GM21737 (cell line): ENCODE data around the gene FAM221B.

ENCODE experiments used
- ATAC-seq: cut with Tn5 transposase; IDR thresholded peaks from one replicate; pipeline ENCODE4 v1.9.1; 2021; ENCODE audit warnings: mild to moderate bottlenecking, moderate library complexity; ENCODE audit not compliant: unreplicated experiment

FAM221B gene

GRCh38 chr9:35792024-35792813 lies 36.3 kb downstream of the FAM221B start:
- no peak for ATAC-seq

GRCh38 chr9:35791297-35791921 lies 37.1 kb downstream of the FAM221B start, which contains the start of gene NPR2:
TSS of gene NPR2 (plus strand) at chr9:35791591. CDS start at chr9:35792409, 818 bp downstream.
- no peak for ATAC-seq

GRCh38 chr9:35790385-35791296 lies 37.9 kb downstream of the FAM221B start:
- no peak for ATAC-seq

GRCh38 chr9:35790025-35790384 lies 38.5 kb downstream of the FAM221B start:
- no peak for ATAC-seq

GRCh38 chr9:35789541-35789940 lies 39.0 kb downstream of the FAM221B start:
- ATAC-seq = no peak

GRCh38 chr9:35783418-35783817 lies 45.1 kb downstream of the FAM221B start:
- ATAC-seq = no peak

GRCh38 chr9:35781066-35781465 lies 47.5 kb downstream of the FAM221B start:
- no peak for ATAC-seq

- ATAC-seq = no peak
Observed at GRCh38 chr9:35778496-35778895, 50.0 kb downstream of the FAM221B start.

GRCh38 chr9:35776018-35776417 lies 52.5 kb downstream of the FAM221B start:
- ATAC-seq = no peak

- ATAC-seq = no peak
Observed at GRCh38 chr9:35774907-35775635, 53.5 kb downstream of the FAM221B start.

- no peak for ATAC-seq
Observed at GRCh38 chr9:35771943-35772342, 56.6 kb downstream of the FAM221B start.

- no peak for ATAC-seq
Observed at GRCh38 chr9:35771534-35771933, 57.0 kb downstream of the FAM221B start.

GRCh38 chr9:35771075-35771433 lies 57.5 kb downstream of the FAM221B start:
- ATAC-seq = no peak

GRCh38 chr9:35769763-35770162 lies 58.8 kb downstream of the FAM221B start:
- ATAC-seq = no peak

GRCh38 chr9:35767458-35767857 lies 61.1 kb downstream of the FAM221B start:
- ATAC-seq = no peak

GRCh38 chr9:35766997-35767396 lies 61.5 kb downstream of the FAM221B start:
- ATAC-seq = no peak
